ENCODE data around the gene FYCO1. TPM values are rescaled to one million over a fixed set of nuclear protein-coding genes. Genes with fewer than 3 reads are reported as not detected.

Gene FYCO1
- total RNA-seq, 6 experiments from 2014 or later = 20.8 to 30.7 (median 27.2) TPM

GRCh38 chr3:45965253-45965652 lies 30.4 kb downstream of the FYCO1 start:
- no peaks in the 10 kb centered on the region for H3K9me3 Mint-ChIP-seq
- H3K4me1 Mint-ChIP-seq (ENCODE audit: low read depth) = peaks cover 14% of the 10 kb centered on the region
- TF ChIP-seq, protein P1, sequence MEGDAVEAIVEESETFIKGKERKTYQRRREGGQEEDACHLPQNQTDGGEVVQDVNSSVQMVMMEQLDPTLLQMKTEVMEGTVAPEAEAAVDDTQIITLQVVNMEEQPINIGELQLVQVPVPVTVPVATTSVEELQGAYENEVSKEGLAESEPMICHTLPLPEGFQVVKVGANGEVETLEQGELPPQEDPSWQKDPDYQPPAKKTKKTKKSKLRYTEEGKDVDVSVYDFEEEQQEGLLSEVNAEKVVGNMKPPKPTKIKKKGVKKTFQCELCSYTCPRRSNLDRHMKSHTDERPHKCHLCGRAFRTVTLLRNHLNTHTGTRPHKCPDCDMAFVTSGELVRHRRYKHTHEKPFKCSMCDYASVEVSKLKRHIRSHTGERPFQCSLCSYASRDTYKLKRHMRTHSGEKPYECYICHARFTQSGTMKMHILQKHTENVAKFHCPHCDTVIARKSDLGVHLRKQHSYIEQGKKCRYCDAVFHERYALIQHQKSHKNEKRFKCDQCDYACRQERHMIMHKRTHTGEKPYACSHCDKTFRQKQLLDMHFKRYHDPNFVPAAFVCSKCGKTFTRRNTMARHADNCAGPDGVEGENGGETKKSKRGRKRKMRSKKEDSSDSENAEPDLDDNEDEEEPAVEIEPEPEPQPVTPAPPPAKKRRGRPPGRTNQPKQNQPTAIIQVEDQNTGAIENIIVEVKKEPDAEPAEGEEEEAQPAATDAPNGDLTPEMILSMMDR (IDR thresholded peaks at IDR 0.05) = no peak
- no peak overlapping the region for H3K27ac Mint-ChIP-seq
- peaks cover 43% of the 10 kb centered on the region for H3K36me3 Mint-ChIP-seq (ENCODE audit: low read depth)
- H3K4me3 Mint-ChIP-seq = no peak overlapping the region
- no peak for DNase-seq
- peaks cover 4% of the 10 kb centered on the region for H3K27me3 Mint-ChIP-seq (ENCODE audit: insufficient read depth)

DNA sequence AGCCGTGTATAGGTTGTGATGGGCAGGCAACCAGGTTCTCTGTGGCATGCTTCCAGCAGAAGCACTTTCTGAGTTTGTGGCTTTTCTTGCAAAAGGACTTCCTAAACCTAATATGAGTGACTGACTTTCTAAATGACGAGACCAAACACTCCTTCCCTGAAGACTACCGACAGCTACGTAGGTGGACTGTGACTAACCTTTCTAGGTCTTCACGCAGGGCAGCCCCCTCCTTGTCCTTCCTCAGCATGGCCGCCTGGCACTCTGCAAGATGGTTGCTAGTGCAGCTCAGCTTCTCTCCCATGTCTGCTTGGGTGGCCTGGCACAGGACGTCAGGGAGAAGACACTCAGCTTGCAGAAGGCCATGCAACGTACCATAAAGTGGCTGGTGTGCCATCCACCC lies 31.5 kb downstream of the FYCO1 start:
- no peak for DNase-seq
- H3K27me3 Mint-ChIP-seq (ENCODE audit: insufficient read depth) = peaks cover 4% of the 10 kb centered on the region
- peaks cover 16% of the 10 kb centered on the region for H3K4me1 Mint-ChIP-seq (ENCODE audit: low read depth)
- H3K9me3 Mint-ChIP-seq = no peaks in the 10 kb centered on the region
- H3K36me3 Mint-ChIP-seq (ENCODE audit: low read depth) = peaks cover 49% of the 10 kb centered on the region
- TF ChIP-seq, protein P1 (IDR thresholded peaks at IDR 0.05) = no peak
- H3K27ac Mint-ChIP-seq = no peak overlapping the region
- no peak overlapping the region for H3K4me3 Mint-ChIP-seq

- Mint-ChIP-seq H3K27ac (no peak overlapping the region), H3K4me3 (no peak overlapping the region), H3K27me3 (ENCODE audit: insufficient read depth) (no peaks in the 10 kb centered on the region; the same call in none of the 2 replicates), H3K36me3 (ENCODE audit: low read depth) (peaks cover 54% of the 10 kb centered on the region), H3K4me1 (ENCODE audit: low read depth) (peaks cover 12% of the 10 kb centered on the region), H3K9me3 (no peaks in the 10 kb centered on the region)
- TF ChIP-seq, protein P1 (IDR thresholded peaks at IDR 0.05) = no peak
- DNase-seq = no peak
These were observed 33.6 kb downstream of the FYCO1 start for GRCh38 chr3:45962033-45962432.

GRCh38 chr3:45960289-45960688 lies 35.3 kb downstream of the FYCO1 start:
- Mint-ChIP-seq H3K9me3 (no peaks in the 10 kb centered on the region), H3K4me1 (ENCODE audit: low read depth) (peaks cover 12% of the 10 kb centered on the region), H3K27ac (no peak overlapping the region), H3K4me3 (no peak overlapping the region), H3K36me3 (ENCODE audit: low read depth) (peaks cover 55% of the 10 kb centered on the region), H3K27me3 (ENCODE audit: insufficient read depth) (no peaks in the 10 kb centered on the region; the same call in none of the 2 replicates)
- TF ChIP-seq, protein P1 (IDR thresholded peaks at IDR 0.05) = no peak
- no peak for DNase-seq

DNA sequence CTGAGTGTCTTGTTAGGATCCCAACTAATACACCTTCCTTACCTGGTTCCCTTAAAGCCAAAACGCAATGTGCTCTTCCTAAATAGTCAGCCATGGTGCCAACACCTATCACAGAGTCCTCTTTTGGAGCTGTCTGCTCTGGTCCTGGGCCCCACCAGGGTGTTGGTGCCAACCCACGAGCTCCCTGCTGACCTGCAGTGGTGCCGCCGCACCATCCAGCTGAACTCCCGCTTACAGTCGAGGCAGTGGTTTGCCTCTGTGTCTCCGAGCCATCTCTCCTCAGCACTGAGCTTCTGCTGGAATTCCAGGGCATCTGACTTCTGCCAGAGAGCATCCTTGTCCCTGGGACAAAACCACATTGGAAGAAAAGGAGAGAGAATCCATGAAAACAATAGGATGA lies 36.4 kb downstream of the FYCO1 start:
- H3K4me3 Mint-ChIP-seq = no peak overlapping the region
- peaks cover 66% of the 10 kb centered on the region for H3K36me3 Mint-ChIP-seq (ENCODE audit: low read depth)
- TF ChIP-seq, protein P1 (IDR thresholded peaks at IDR 0.05) = no peak
- H3K4me1 Mint-ChIP-seq (ENCODE audit: low read depth) = peaks cover 12% of the 10 kb centered on the region
- H3K9me3 Mint-ChIP-seq = no peaks in the 10 kb centered on the region
- H3K27me3 Mint-ChIP-seq (ENCODE audit: insufficient read depth) = no peaks in the 10 kb centered on the region; the same call in 1 of the 2 replicates
- peak overlapping the region; percentile 69; the same call in 1 of the 2 replicates for H3K27ac Mint-ChIP-seq
- DNase-seq = no peak

All from HFFc6 (cell line).